Measurements from ENCODE around the gene OVCA2.

GRCh38 chr17:2008332-2009126 is 33.3 kb upstream of the OVCA2 start:
- no peak for TF ChIP-seq POLR2A (IDR thresholded peaks at IDR 0.05)
- no peak for TF ChIP-seq CTCF (IDR thresholded peaks at IDR 0.05)
